Endothelial cell (in vitro differentiated cells): ENCODE measurements around the gene CSH2. TPM values are rescaled to one million over a fixed set of nuclear protein-coding genes. Genes with fewer than 3 reads are reported as not detected.
"Not testable (repeated sequence)": the region's sequence is repeated elsewhere in the genome, so short reads cannot be mapped to it uniquely, and the experiment has no call there.

Experiments
- DNase-seq: peaks from one replicate; pipeline ENCODE4 v3.0.0; 2021; ENCODE audit warnings: low spot score
- H3K27ac Mint-ChIP-seq: one replicate; pipeline ENCODE4 v1.8.0; 2021; ENCODE audit warnings: mixed read lengths, inconsistent platforms; ENCODE audit not compliant: unreplicated experiment
- H3K27me3 Mint-ChIP-seq: one replicate; pipeline ENCODE4 v1.8.0; 2021; ENCODE audit warnings: mild to moderate bottlenecking, moderate library complexity, mixed read lengths, inconsistent platforms; ENCODE audit not compliant: unreplicated experiment
- H3K36me3 Mint-ChIP-seq: one replicate; pipeline ENCODE4 v1.8.0; 2021; ENCODE audit warnings: mild to moderate bottlenecking, low read depth, mixed read lengths, inconsistent platforms; ENCODE audit not compliant: unreplicated experiment
- H3K4me1 Mint-ChIP-seq: one replicate; pipeline ENCODE4 v1.8.0; 2021; ENCODE audit warnings: mild to moderate bottlenecking, mixed read lengths, inconsistent platforms; ENCODE audit not compliant: unreplicated experiment
- H3K4me3 Mint-ChIP-seq: one replicate; pipeline ENCODE4 v1.8.0; 2021; ENCODE audit warnings: mild to moderate bottlenecking, mixed read lengths, inconsistent platforms; ENCODE audit not compliant: unreplicated experiment
- H3K9me3 Mint-ChIP-seq: one replicate; pipeline ENCODE4 v1.8.0; 2021; ENCODE audit warnings: mixed read lengths, inconsistent platforms; ENCODE audit not compliant: unreplicated experiment
- CTCF ChIP-seq: fragments of 200-600 bp; sonication (generic); IDR thresholded peaks from one replicate; pipeline ENCODE4 v1.5.0; 2021; ENCODE audit warnings: antibody characterized with exemption; ENCODE audit not compliant: unreplicated experiment
- total RNA-seq: library from RNA; stranded (reverse); fragmentation: NEBNext Ultra II Directional; extraction: Animal tissue kit (Norgen Biotek cat#: 25700); gene quantifications from one replicate; pipeline ENCODE4 v1.2.1, GENCODE V29; 2021; ENCODE audit not compliant: unreplicated experiment

The CSH2 gene
- total RNA-seq, 1 donor from 2014 or later = not detected

DNA sequence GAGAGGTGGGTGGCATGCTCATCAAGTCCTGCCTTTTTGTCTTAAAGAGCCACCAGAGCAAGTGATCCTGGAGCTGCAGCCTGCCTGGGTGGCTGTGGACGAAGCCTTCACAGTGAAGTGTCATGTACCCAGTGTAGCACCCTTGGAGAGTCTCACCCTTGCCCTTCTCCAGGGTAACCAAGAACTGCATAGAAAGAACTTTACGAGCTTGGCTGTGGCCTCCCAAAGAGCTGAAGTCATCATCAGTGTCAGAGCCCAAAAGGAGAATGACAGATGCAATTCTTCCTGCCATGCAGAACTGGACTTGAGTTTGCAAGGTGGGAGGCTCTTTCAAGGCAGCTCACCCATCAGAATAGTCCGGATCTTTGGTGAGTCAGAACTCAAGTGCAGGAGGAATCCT is 14.2 kb downstream of the CSH2 start:
- no peak for TF ChIP-seq CTCF
- no peak overlapping the region for H3K27ac Mint-ChIP-seq
- H3K27me3 Mint-ChIP-seq = peaks cover 9% of the 10 kb centered on the region
- DNase-seq = no peak
- no peaks in the 10 kb centered on the region for H3K36me3 Mint-ChIP-seq
- no peaks in the 10 kb centered on the region for H3K9me3 Mint-ChIP-seq
- no peaks in the 10 kb centered on the region for H3K4me1 Mint-ChIP-seq
- no peak overlapping the region for H3K4me3 Mint-ChIP-seq

GRCh38 chr17:63856425-63856824 is 17.1 kb downstream of the CSH2 start:
- not testable (repeated sequence) for H3K36me3 Mint-ChIP-seq, H3K9me3 Mint-ChIP-seq, H3K27ac Mint-ChIP-seq, H3K4me1 Mint-ChIP-seq, H3K4me3 Mint-ChIP-seq, H3K27me3 Mint-ChIP-seq, DNase-seq

GRCh38 chr17:63855185-63855584 is 18.3 kb downstream of the CSH2 start:
- TF ChIP-seq CTCF = no peak
- H3K27ac Mint-ChIP-seq = no peak overlapping the region
- H3K4me3 Mint-ChIP-seq = no peak overlapping the region
- no peak for DNase-seq
- H3K36me3 Mint-ChIP-seq = no peaks in the 10 kb centered on the region
- H3K9me3 Mint-ChIP-seq = no peaks in the 10 kb centered on the region
- peaks cover 6% of the 10 kb centered on the region for H3K27me3 Mint-ChIP-seq
- no peaks in the 10 kb centered on the region for H3K4me1 Mint-ChIP-seq

- no peak for DNase-seq
- no peak for TF ChIP-seq CTCF
- H3K27me3 Mint-ChIP-seq = peaks cover 6% of the 10 kb centered on the region
- H3K27ac Mint-ChIP-seq = no peak overlapping the region
- H3K4me3 Mint-ChIP-seq = no peak overlapping the region
- no peaks in the 10 kb centered on the region for H3K9me3 Mint-ChIP-seq
- H3K36me3 Mint-ChIP-seq = no peaks in the 10 kb centered on the region
- H3K4me1 Mint-ChIP-seq = peaks cover 2% of the 10 kb centered on the region
These were observed 18.8 kb downstream of the CSH2 start for GRCh38 chr17:63854709-63855108.

- Mint-ChIP-seq H3K4me3 (no peak overlapping the region), H3K27ac (no peak overlapping the region), H3K4me1 (peaks cover 4% of the 10 kb centered on the region), H3K9me3 (no peaks in the 10 kb centered on the region), H3K27me3 (peaks cover 9% of the 10 kb centered on the region), H3K36me3 (peaks cover under 1% of the 10 kb centered on the region)
- no peak for DNase-seq
- TF ChIP-seq CTCF = no peak
These were observed 20.2 kb downstream of the CSH2 start for GRCh38 chr17:63853260-63853659.

DNA sequence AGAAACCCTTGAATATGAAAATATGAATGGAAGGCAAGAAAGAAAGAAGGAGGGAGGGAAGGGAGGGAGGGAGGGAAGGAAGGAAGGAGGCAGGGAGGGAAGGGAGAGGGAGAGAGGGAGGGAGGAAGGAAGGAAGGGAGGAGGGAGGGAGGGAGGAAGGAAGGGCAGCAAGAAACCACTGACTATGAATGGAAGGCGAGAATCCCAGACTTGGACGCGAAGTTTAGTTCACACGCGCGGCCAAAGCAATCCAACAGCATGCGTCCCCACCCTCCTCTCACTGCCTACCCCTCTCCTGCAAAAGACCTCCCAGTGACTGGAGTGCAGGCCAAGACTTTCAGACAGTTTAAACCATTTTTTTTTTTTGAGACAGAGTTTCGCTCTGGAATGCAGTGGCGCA is 23.1 kb downstream of the CSH2 start:
- Mint-ChIP-seq H3K27ac (no peak overlapping the region), H3K9me3 (no peaks in the 10 kb centered on the region), H3K4me3 (no peak overlapping the region), H3K27me3 (peaks cover 9% of the 10 kb centered on the region), H3K4me1 (peaks cover 8% of the 10 kb centered on the region), H3K36me3 (peaks cover 5% of the 10 kb centered on the region)
- DNase-seq = no peak
- no peak for TF ChIP-seq CTCF
